ENCODE measurements around the gene IQCC. TPM values are rescaled to one million over a fixed set of nuclear protein-coding genes. Genes with fewer than 3 reads are reported as not detected.
A peak's percentile ranks its signal among the peaks of the same experiment; 100 is the strongest.

IQCC gene
- polyA plus RNA-seq, 2 donors, result 1.5 to 1.6 TPM

- peaks cover 0 to 3% of the 10 kb centered on the region in 2 donors for H3K4me1 ChIP-seq (ENCODE audit: control insufficient read depth in 2 of 2, insufficient read depth in 2 of 2, low read length in 1 of 2)
- H3K4me3 ChIP-seq (ENCODE audit: low read depth in 1 of 2, low read length in 2 of 2), result no peak overlapping the region
- H3K27ac ChIP-seq (ENCODE audit: low read depth in 2 of 2, low read length in 1 of 2), result no peak overlapping the region
- no peaks in the 10 kb centered on the region for H3K27me3 ChIP-seq (ENCODE audit: control insufficient read depth in 1 of 2, insufficient read depth in 2 of 2, low read length in 2 of 2)
- WGBS, 2 donors, result 87 to 88% methylated on average over 7 of the region's 7 CpGs
- H3K9me3 ChIP-seq (ENCODE audit: control insufficient read depth in 2 of 2, insufficient read depth in 1 of 2, low read depth in 1 of 2, low read length in 1 of 2), result no peaks in the 10 kb centered on the region
- H3K36me3 ChIP-seq (ENCODE audit: control insufficient read depth in 2 of 2, insufficient read depth in 2 of 2, low read length in 1 of 2), result peaks cover 5 to 13% of the 10 kb centered on the region in 2 donors
These were observed 29.3 kb downstream of the IQCC start for GRCh38 chr1:32234792-32235191.

GRCh38 chr1:32239337-32239736 lies 33.9 kb downstream of the IQCC start:
- H3K4me3 ChIP-seq (ENCODE audit: low read depth in 1 of 2, low read length in 2 of 2), result no peak overlapping the region
- 39 to 53% methylated on average over 4 of the region's 4 CpGs for WGBS, 2 donors
- no peak overlapping the region for H3K27ac ChIP-seq (ENCODE audit: low read depth in 2 of 2, low read length in 1 of 2)
- peaks cover 6 to 9% of the 10 kb centered on the region in 2 donors for H3K4me1 ChIP-seq (ENCODE audit: control insufficient read depth in 2 of 2, insufficient read depth in 2 of 2, low read length in 1 of 2)
- peaks cover 0 to 1% of the 10 kb centered on the region in 2 donors for H3K36me3 ChIP-seq (ENCODE audit: control insufficient read depth in 2 of 2, insufficient read depth in 2 of 2, low read length in 1 of 2)
- H3K9me3 ChIP-seq (ENCODE audit: control insufficient read depth in 2 of 2, insufficient read depth in 1 of 2, low read depth in 1 of 2, low read length in 1 of 2), result no peaks in the 10 kb centered on the region
- H3K27me3 ChIP-seq (ENCODE audit: control insufficient read depth in 1 of 2, insufficient read depth in 2 of 2, low read length in 2 of 2), result no peaks in the 10 kb centered on the region

- WGBS, 2 donors, result 48 to 51% methylated on average over 20 of the region's 20 CpGs
- H3K27me3 ChIP-seq (ENCODE audit: control insufficient read depth in 1 of 2, insufficient read depth in 2 of 2, low read length in 2 of 2), result no peaks in the 10 kb centered on the region
- H3K4me3 ChIP-seq (ENCODE audit: low read depth in 1 of 2, low read length in 2 of 2), result peak overlapping the region; percentile 56 to 60
- peak overlapping the region in 1 of 2 donors; percentile 66 for H3K27ac ChIP-seq (ENCODE audit: low read depth in 2 of 2, low read length in 1 of 2)
- no peaks in the 10 kb centered on the region for H3K36me3 ChIP-seq (ENCODE audit: control insufficient read depth in 2 of 2, insufficient read depth in 2 of 2, low read length in 1 of 2)
- peaks cover 6 to 9% of the 10 kb centered on the region in 2 donors for H3K4me1 ChIP-seq (ENCODE audit: control insufficient read depth in 2 of 2, insufficient read depth in 2 of 2, low read length in 1 of 2)
- no peaks in the 10 kb centered on the region for H3K9me3 ChIP-seq (ENCODE audit: control insufficient read depth in 2 of 2, insufficient read depth in 1 of 2, low read depth in 1 of 2, low read length in 1 of 2)
These were observed 34.3 kb downstream of the IQCC start for GRCh38 chr1:32239790-32240139.

DNA sequence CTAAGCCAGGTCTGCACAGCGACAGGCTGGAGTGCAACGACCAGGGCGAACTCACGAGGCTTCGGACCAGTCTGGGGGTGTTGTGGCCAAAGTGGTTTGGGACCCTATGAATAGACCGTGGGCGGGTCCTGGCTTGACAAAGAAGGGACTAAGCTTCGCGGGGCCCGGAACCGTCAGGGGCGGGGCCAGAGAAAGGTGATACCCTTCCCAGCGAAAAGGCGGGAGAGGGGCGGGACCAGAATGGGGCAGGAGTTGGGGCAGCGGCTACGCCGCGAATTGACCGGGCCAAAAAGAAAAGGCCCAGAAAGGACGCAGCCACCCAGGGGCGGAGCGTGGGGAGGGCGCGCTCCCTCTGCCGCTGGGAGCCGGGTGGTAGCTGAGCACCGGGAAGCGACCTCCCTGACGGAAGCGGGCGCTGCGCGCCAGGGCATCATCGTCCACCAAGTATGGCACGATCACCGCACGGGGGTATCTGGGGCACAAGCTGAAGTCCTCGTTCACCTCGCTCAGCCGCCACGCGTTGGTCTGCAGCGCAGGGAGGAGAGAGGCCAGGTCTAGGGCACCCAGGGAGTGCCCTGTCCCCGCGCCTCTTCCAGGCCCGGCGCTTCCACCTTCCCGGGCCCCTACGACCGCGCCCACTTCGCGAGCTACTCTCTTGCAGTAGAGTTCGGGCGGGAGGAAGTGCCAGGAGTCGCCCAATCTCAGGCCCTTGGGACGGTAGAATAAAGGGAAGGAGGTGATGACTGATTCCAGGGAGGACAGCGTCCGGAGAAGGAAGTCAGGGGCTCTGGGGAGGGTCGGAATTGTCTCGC lies 34.9 kb downstream of the IQCC start:
- 1 to 2% methylated on average over 56 to 62 of the region's 62 CpGs for WGBS, 2 donors
- no peaks in the 10 kb centered on the region for H3K9me3 ChIP-seq (ENCODE audit: control insufficient read depth in 2 of 2, insufficient read depth in 1 of 2, low read depth in 1 of 2, low read length in 1 of 2)

DNA sequence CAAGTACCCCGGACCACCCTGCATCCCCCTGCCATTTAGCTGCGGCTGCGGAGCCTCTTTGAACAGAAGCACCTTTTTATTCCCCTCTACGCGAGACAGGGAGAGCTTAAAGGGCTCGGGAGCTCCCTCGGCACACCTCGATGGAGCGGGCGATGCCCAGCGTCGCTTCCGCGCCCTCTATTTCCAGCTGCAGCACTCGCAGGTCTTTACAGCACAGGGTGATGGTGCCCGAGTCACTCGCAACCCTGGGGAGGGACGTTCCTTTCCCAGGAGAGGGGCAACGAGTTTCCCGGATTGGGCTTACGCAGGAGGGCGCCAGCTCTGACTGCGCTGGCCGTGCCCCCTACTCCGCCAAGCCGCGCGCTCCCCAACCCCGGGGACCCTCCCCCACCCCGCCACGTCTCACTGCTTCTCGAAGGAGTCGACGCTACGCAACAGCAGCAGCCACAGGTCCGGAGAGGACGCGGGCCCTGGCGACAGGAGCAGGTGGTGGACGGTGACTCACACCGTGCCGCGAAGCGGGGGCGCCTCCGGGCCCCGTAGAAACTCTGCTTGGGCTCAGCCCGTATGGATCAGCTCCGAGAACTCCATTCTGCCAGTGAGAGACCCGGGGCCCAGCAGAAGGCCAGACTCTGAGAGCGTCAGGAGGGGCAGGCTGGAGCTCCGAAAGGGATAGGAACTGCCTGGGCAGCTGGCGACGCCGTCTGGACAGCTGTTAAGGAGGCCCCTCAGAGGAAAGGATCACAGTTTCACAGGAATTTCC lies 35.7 kb downstream of the IQCC start:
- no peaks in the 10 kb centered on the region for H3K9me3 ChIP-seq (ENCODE audit: control insufficient read depth in 2 of 2, insufficient read depth in 1 of 2, low read depth in 1 of 2, low read length in 1 of 2)
- H3K27me3 ChIP-seq (ENCODE audit: control insufficient read depth in 1 of 2, insufficient read depth in 2 of 2, low read length in 2 of 2), result no peaks in the 10 kb centered on the region
- H3K4me3 ChIP-seq (ENCODE audit: low read depth in 1 of 2, low read length in 2 of 2), result peak overlapping the region; percentile 56 to 60
- H3K4me1 ChIP-seq (ENCODE audit: control insufficient read depth in 2 of 2, insufficient read depth in 2 of 2, low read length in 1 of 2), result peaks cover 4 to 9% of the 10 kb centered on the region in 2 donors
- H3K36me3 ChIP-seq (ENCODE audit: control insufficient read depth in 2 of 2, insufficient read depth in 2 of 2, low read length in 1 of 2), result no peaks in the 10 kb centered on the region
- 1 to 2% methylated on average over 54 to 55 of the region's 55 CpGs for WGBS, 2 donors
- peak overlapping the region; percentile 35 to 66 for H3K27ac ChIP-seq (ENCODE audit: low read depth in 2 of 2, low read length in 1 of 2)

More for the DNA sequence above, 34.9 kb downstream of the IQCC start:
- Histone ChIP-seq H3K4me3 (ENCODE audit: low read depth in 1 of 2, low read length in 2 of 2) (peak overlapping the region; percentile 56 to 60), H3K27me3 (ENCODE audit: control insufficient read depth in 1 of 2, insufficient read depth in 2 of 2, low read length in 2 of 2) (no peaks in the 10 kb centered on the region), H3K4me1 (ENCODE audit: control insufficient read depth in 2 of 2, insufficient read depth in 2 of 2, low read length in 1 of 2) (peaks cover 6 to 9% of the 10 kb centered on the region in 2 donors), H3K27ac (ENCODE audit: low read depth in 2 of 2, low read length in 1 of 2) (peak overlapping the region; percentile 35 to 66), H3K36me3 (ENCODE audit: control insufficient read depth in 2 of 2, insufficient read depth in 2 of 2, low read length in 1 of 2) (no peaks in the 10 kb centered on the region)

DNA sequence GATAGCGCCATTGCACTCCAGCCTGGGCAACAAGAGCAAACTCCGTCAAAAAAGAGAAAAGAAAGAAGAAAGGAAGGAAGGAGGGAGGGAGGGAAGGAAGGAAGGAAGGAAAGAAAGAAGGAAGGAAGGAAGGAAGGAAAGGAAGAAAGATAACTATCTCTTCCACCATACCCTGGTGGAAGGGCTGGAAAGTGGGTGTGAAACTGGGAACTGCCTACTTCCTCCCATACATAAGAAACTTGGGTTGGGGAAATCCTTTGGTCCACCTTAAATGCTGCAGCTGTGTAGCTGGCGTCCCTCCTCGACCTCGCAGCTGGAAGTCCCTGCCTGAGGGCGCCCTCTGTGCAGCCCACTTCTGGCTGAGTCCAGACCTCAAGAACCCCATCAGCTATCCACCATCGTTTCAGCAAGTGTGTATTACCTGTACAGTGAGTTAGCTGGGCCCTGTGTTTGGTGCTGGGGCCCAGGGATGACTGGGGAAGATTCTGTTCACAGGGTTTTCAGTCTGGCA lies 36.9 kb downstream of the IQCC start:
- 39 to 40% methylated on average over 7 of the region's 7 CpGs for WGBS, 2 donors
- Histone ChIP-seq H3K4me3 (ENCODE audit: low read depth in 1 of 2, low read length in 2 of 2) (no peak overlapping the region), H3K9me3 (ENCODE audit: control insufficient read depth in 2 of 2, insufficient read depth in 1 of 2, low read depth in 1 of 2, low read length in 1 of 2) (no peaks in the 10 kb centered on the region), H3K27ac (ENCODE audit: low read depth in 2 of 2, low read length in 1 of 2) (peak overlapping the region in 1 of 2 donors; percentile 9), H3K4me1 (ENCODE audit: control insufficient read depth in 2 of 2, insufficient read depth in 2 of 2, low read length in 1 of 2) (peaks cover 4 to 9% of the 10 kb centered on the region in 2 donors), H3K36me3 (ENCODE audit: control insufficient read depth in 2 of 2, insufficient read depth in 2 of 2, low read length in 1 of 2) (no peaks in the 10 kb centered on the region), H3K27me3 (ENCODE audit: control insufficient read depth in 1 of 2, insufficient read depth in 2 of 2, low read length in 2 of 2) (no peaks in the 10 kb centered on the region)

DNA sequence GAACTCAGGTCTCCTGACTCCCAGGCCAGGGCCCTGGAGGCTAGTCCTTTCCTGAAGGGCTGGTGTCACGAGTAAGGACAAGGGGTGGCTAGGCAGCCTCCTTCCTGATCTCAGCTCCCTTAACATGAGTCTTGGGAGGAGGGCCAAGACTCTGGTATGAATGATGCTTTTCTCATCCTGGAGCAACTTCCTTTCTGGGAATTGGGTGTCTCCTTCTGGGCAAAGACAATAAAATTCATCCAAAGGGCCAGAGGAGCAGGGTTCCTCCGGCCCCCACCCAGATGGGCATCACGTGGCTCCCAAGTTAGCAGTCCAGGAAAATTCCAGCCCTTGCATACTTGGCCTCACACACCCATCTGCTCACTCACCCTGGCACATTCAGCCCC lies 41.4 kb downstream of the IQCC start, which contains the start of gene FAM167B:
Gene FAM167B, plus strand, starts transcription at position 335 of the 386 bp plus-strand sequence. CDS start 200 bp downstream, outside the sequence.
- no peak within 1 kb of the TSS for H3K4me3 ChIP-seq (ENCODE audit: low read depth in 1 of 2, low read length in 2 of 2)
- peak within 1 kb of the TSS; percentile 47 to 51 for H3K27ac ChIP-seq (ENCODE audit: low read depth in 2 of 2, low read length in 1 of 2)
- peaks cover 0 to 3% of the 10 kb centered on the region in 2 donors for H3K9me3 ChIP-seq (ENCODE audit: control insufficient read depth in 2 of 2, insufficient read depth in 1 of 2, low read depth in 1 of 2, low read length in 1 of 2)
- H3K27me3 ChIP-seq (ENCODE audit: control insufficient read depth in 1 of 2, insufficient read depth in 2 of 2, low read length in 2 of 2), result no peaks in the 10 kb centered on the region
- WGBS, 2 donors, result 40 to 72% methylated on average over 3 of the region's 3 CpGs
- peaks cover 0 to 5% of the 10 kb centered on the region in 2 donors for H3K4me1 ChIP-seq (ENCODE audit: control insufficient read depth in 2 of 2, insufficient read depth in 2 of 2, low read length in 1 of 2)
- no peaks in the 10 kb centered on the region for H3K36me3 ChIP-seq (ENCODE audit: control insufficient read depth in 2 of 2, insufficient read depth in 2 of 2, low read length in 1 of 2)

DNA sequence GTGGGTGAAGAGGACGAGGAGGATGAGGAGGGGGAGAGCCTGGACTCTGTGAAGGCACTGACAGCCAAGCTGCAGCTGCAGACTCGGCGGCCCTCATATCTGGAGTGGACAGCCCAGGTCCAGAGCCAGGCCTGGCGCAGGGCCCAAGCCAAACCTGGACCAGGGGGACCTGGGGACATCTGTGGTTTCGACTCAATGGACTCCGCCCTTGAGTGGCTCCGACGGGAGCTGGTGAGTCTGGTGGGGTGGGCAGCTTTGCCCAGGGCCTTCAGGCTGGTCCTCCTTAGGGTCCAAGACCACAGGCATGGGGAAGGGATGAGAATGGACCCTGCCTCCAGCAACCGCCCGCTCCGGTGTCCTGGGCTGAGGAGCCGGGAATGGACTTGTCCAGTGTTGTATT lies 42.0 kb downstream of the IQCC start:
- H3K4me1 ChIP-seq (ENCODE audit: control insufficient read depth in 2 of 2, insufficient read depth in 2 of 2, low read length in 1 of 2), result peaks cover 0 to 5% of the 10 kb centered on the region in 2 donors
- WGBS, 2 donors, result 77 to 81% methylated on average over 12 of the region's 12 CpGs
- H3K4me3 ChIP-seq (ENCODE audit: low read depth in 1 of 2, low read length in 2 of 2), result no peak overlapping the region
- H3K9me3 ChIP-seq (ENCODE audit: control insufficient read depth in 2 of 2, insufficient read depth in 1 of 2, low read depth in 1 of 2, low read length in 1 of 2), result peaks cover 0 to 3% of the 10 kb centered on the region in 2 donors
- no peaks in the 10 kb centered on the region for H3K36me3 ChIP-seq (ENCODE audit: control insufficient read depth in 2 of 2, insufficient read depth in 2 of 2, low read length in 1 of 2)
- H3K27me3 ChIP-seq (ENCODE audit: control insufficient read depth in 1 of 2, insufficient read depth in 2 of 2, low read length in 2 of 2), result no peaks in the 10 kb centered on the region
- H3K27ac ChIP-seq (ENCODE audit: low read depth in 2 of 2, low read length in 1 of 2), result peak overlapping the region; percentile 0 to 47

GRCh38 chr1:32247983-32248889 lies 42.8 kb downstream of the IQCC start:
- Histone ChIP-seq H3K27me3 (ENCODE audit: control insufficient read depth in 1 of 2, insufficient read depth in 2 of 2, low read length in 2 of 2) (no peaks in the 10 kb centered on the region), H3K4me3 (ENCODE audit: low read depth in 1 of 2, low read length in 2 of 2) (peak overlapping the region in 1 of 2 donors; percentile 3)

More at GRCh38 chr1:32247983-32248889, 42.8 kb downstream of the IQCC start:
- 7 to 12% methylated on average over 25 to 31 of the region's 31 CpGs for WGBS, 2 donors
- Histone ChIP-seq H3K27ac (ENCODE audit: low read depth in 2 of 2, low read length in 1 of 2) (peak overlapping the region; percentile 47 to 51), H3K36me3 (ENCODE audit: control insufficient read depth in 2 of 2, insufficient read depth in 2 of 2, low read length in 1 of 2) (no peaks in the 10 kb centered on the region), H3K9me3 (ENCODE audit: control insufficient read depth in 2 of 2, insufficient read depth in 1 of 2, low read depth in 1 of 2, low read length in 1 of 2) (peaks cover 0 to 3% of the 10 kb centered on the region in 2 donors), H3K4me1 (ENCODE audit: control insufficient read depth in 2 of 2, insufficient read depth in 2 of 2, low read length in 1 of 2) (peaks cover 0 to 5% of the 10 kb centered on the region in 2 donors)

Measured in esophagus (tissue), 2 donors.